IMR-90 (cell line): ENCODE results near the gene GABPB2. TPM values are rescaled to one million over a fixed set of nuclear protein-coding genes. Genes with fewer than 3 reads are reported as not detected.

ENCODE experiments used
- ATAC-seq: fragments of 200-7000 bp; cut with Tn5 transposase; 2 replicates; pipeline ENCODE4 v1.9.1; 2020; ENCODE audit warnings: low read depth, mild to moderate bottlenecking, moderate library complexity
- BruUV-seq: library from RNA; stranded (reverse); fragments of 400-500 nt; replicated peaks from 2 replicates; lab custom pipeline; 2021; lab: Mats Ljungman, UMichigan
- CTCF ChIA-PET: fragments of 300-600 bp; formaldehyde crosslinking; extraction: SDS; loops from one replicate; lab custom pipeline; 2021; ENCODE audit warnings: antibody characterized with exemption; lab: Yijun Ruan, JAX
- POLR2A ChIA-PET: fragments of 300-600 bp; sonication (Branson Sonifier 250); formaldehyde crosslinking; loops from one replicate; lab custom pipeline; 2022; ENCODE audit warnings: antibody characterized with exemption; ENCODE audit not compliant: unreplicated experiment; lab: Charles Lee
- DNase-seq: peaks from one replicate; pipeline ENCODE4 v3.0.0; 2013
- H2AFZ ChIP-seq: replicated peaks from 2 replicates; pipeline ENCODE3; 2013; ENCODE audit warnings: low read length, mild to moderate bottlenecking; ENCODE audit not compliant: poor library complexity
- H2AK5ac ChIP-seq: 2 replicates; pipeline ENCODE4 v1.6.1; 2013; ENCODE audit warnings: low read depth, low read length, inconsistent platforms
- H2AK9ac ChIP-seq: replicated peaks from 2 replicates; pipeline ENCODE3; 2013; ENCODE audit warnings: mild to moderate bottlenecking, low read depth, low read length, moderate library complexity; ENCODE audit not compliant: poor library complexity
- H2BK120ac ChIP-seq: 2 replicates; pipeline ENCODE4 v1.6.1; 2013; ENCODE audit warnings: low read depth, low read length, inconsistent platforms
- H2BK15ac ChIP-seq: 3 replicates; pipeline ENCODE4 v1.6.1; 2013; ENCODE audit warnings: low read depth, low read length, inconsistent platforms
- H2BK20ac ChIP-seq: 2 replicates; pipeline ENCODE4 v1.6.1; 2013; ENCODE audit warnings: low read depth, mild to moderate bottlenecking, inconsistent platforms, low read length, moderate library complexity
- H2BK5ac ChIP-seq: 2 replicates; pipeline ENCODE4 v1.6.1; 2013; ENCODE audit warnings: mild to moderate bottlenecking, low read depth, low read length, inconsistent platforms; ENCODE audit not compliant: poor library complexity, severe bottlenecking
- H3K14ac ChIP-seq: replicated peaks from 2 replicates; pipeline ENCODE4 v1.6.1; 2013; ENCODE audit warnings: low read depth, low read length, inconsistent platforms
- H3K18ac ChIP-seq: 2 replicates; pipeline ENCODE4 v1.6.1; 2013; ENCODE audit warnings: low read depth, low read length, control low read depth
- H3K23ac ChIP-seq: 2 replicates; pipeline ENCODE4 v1.6.1; 2013; ENCODE audit warnings: low read depth, low read length, inconsistent platforms
- H3K27ac ChIP-seq: 2 replicates; pipeline ENCODE4 v1.5.1; 2013; ENCODE audit warnings: mild to moderate bottlenecking, control low read depth, low read length; ENCODE audit not compliant: insufficient read depth
- H3K27me3 ChIP-seq: 2 replicates; pipeline ENCODE4 v1.6.1; 2013; ENCODE audit warnings: low read length; ENCODE audit not compliant: control insufficient read depth, insufficient read depth
- H3K36me3 ChIP-seq: 2 replicates; pipeline ENCODE4 v1.6.1; 2013; ENCODE audit warnings: low read length, mixed read lengths; ENCODE audit not compliant: control insufficient read depth, insufficient read depth
- H3K4ac ChIP-seq: 2 replicates; pipeline ENCODE4 v1.6.1; 2013; ENCODE audit warnings: low read depth, low read length, inconsistent platforms
- H3K4me1 ChIP-seq: 2 replicates; pipeline ENCODE4 v1.6.1; 2013; ENCODE audit warnings: low read length, mixed read lengths; ENCODE audit not compliant: control insufficient read depth, insufficient read depth
- H3K4me2 ChIP-seq: 2 replicates; pipeline ENCODE4 v1.6.1; 2013; ENCODE audit warnings: low read depth, mild to moderate bottlenecking, control low read depth, low read length, moderate library complexity
- H3K4me3 ChIP-seq: 2 replicates; pipeline ENCODE4 v1.5.1; 2013; ENCODE audit warnings: low read depth, mild to moderate bottlenecking, control low read depth, low read length, moderate library complexity; ENCODE audit not compliant: insufficient read depth
- H3K56ac ChIP-seq: 2 replicates; pipeline ENCODE4 v1.6.1; 2013; ENCODE audit warnings: low read length, inconsistent platforms; ENCODE audit not compliant: insufficient read depth; ENCODE audit errors: extremely low read depth
- H3K79me1 ChIP-seq, 2 experiments: 2 replicates each; pipeline ENCODE4 v1.6.1; 2013; ENCODE audit warnings: low read length in 2 of 2, inconsistent platforms in 1 of 2, low read depth in 1 of 2
- H3K9ac ChIP-seq: 2 replicates; pipeline ENCODE4 v1.6.1; 2013; ENCODE audit warnings: low read depth, low read length, control low read depth
- H3K9me1 ChIP-seq: 2 replicates; pipeline ENCODE4 v1.6.1; 2013; ENCODE audit warnings: low read length, inconsistent platforms; ENCODE audit not compliant: insufficient read depth
- H3K9me3 ChIP-seq: 2 replicates; pipeline ENCODE4 v1.6.1; 2013; ENCODE audit warnings: low read length; ENCODE audit not compliant: control insufficient read depth, insufficient read depth
- H4K20me1 ChIP-seq: 2 replicates; pipeline ENCODE4 v1.6.1; 2013; ENCODE audit warnings: low read length, inconsistent platforms; ENCODE audit not compliant: insufficient read depth
- H4K5ac ChIP-seq: 2 replicates; pipeline ENCODE4 v1.6.1; 2013; ENCODE audit warnings: mild to moderate bottlenecking, low read depth, low read length, control low read depth
- H4K8ac ChIP-seq, 2 experiments: 2 replicates each; pipeline ENCODE4 v1.6.1; 2013; ENCODE audit warnings: low read depth in 2 of 2, low read length in 2 of 2, control low read depth in 1 of 2, inconsistent platforms in 1 of 2
- H4K91ac ChIP-seq: 2 replicates; pipeline ENCODE4 v1.6.1; 2013; ENCODE audit warnings: low read depth, low read length, inconsistent platforms; ENCODE audit not compliant: insufficient read depth
- BHLHE40 ChIP-seq: fragments of 150-350 bp; IDR thresholded peaks from 2 replicates; pipeline ENCODE4 v1.6.1; 2016; ENCODE audit warnings: mild to moderate bottlenecking, low read depth, low read length
- CHD1 ChIP-seq: IDR thresholded peaks from 2 replicates; pipeline ENCODE4 v1.6.1; 2012; ENCODE audit warnings: low read depth, low read length, improper control_type of control experiment
- FOS ChIP-seq: fragments of 150-350 bp; IDR thresholded peaks from 2 replicates; pipeline ENCODE4 v1.6.1; 2016; ENCODE audit warnings: low read depth, low read length
- MAFK ChIP-seq: IDR thresholded peaks from 2 replicates; pipeline ENCODE4 v1.6.1; 2012; ENCODE audit warnings: low read depth, low read length, improper control_type of control experiment
- MAZ ChIP-seq: IDR thresholded peaks from 2 replicates; pipeline ENCODE4 v1.6.1; 2012; ENCODE audit warnings: low read depth, mild to moderate bottlenecking, low read length, improper control_type of control experiment, moderate library complexity, borderline replicate concordance
- MXI1 ChIP-seq: IDR thresholded peaks from 2 replicates; pipeline ENCODE4 v1.6.1; 2012; ENCODE audit warnings: low read depth, mild to moderate bottlenecking, low read length, moderate library complexity, borderline replicate concordance
- NFE2L2 ChIP-seq: fragments of 150-350 bp; IDR thresholded peaks from 2 replicates; pipeline ENCODE4 v1.6.1; 2016; ENCODE audit warnings: low read depth, mild to moderate bottlenecking, low read length
- POLR2A ChIP-seq: IDR thresholded peaks from 2 replicates; pipeline ENCODE4 v1.6.1; 2012; ENCODE audit warnings: mild to moderate bottlenecking, low read depth, low read length
- RAD21 ChIP-seq: IDR thresholded peaks from 2 replicates; pipeline ENCODE4 v1.6.1; 2012; ENCODE audit warnings: low read length, improper control_type of control experiment
- RCOR1 ChIP-seq: IDR thresholded peaks from 2 replicates; pipeline ENCODE4 v1.6.1; 2012; ENCODE audit warnings: mild to moderate bottlenecking, low read length, improper control_type of control experiment; ENCODE audit not compliant: insufficient replicate concordance
- RFX5 ChIP-seq: IDR thresholded peaks from 2 replicates; pipeline ENCODE4 v1.8.0; 2012; ENCODE audit warnings: low read depth, mild to moderate bottlenecking, low read length, moderate library complexity
- SMC3 ChIP-seq: fragments of 150-350 bp; IDR thresholded peaks from 2 replicates; pipeline ENCODE4 v1.6.1; 2016; ENCODE audit warnings: low read depth, mild to moderate bottlenecking, antibody characterized with exemption, low read length, moderate library complexity
- WGBS, 2 experiments: methylation state at CpG; one replicate each; pipeline versions ENCODE4 v1.1.5 to v1.1.7; 2013; ENCODE audit warnings: missing lambda C conversion rate in 2 of 2; ENCODE audit not compliant: insufficient read length in 1 of 2; ENCODE audit errors: extremely low coverage in 2 of 2; 5-methylcytosine and 5-hydroxymethylcytosine counted together
- dilution Hi-C: fragments of 300-500 bp; cut with HindIII; formaldehyde crosslinking; loops from one replicate; pipeline ENCODE4 v1.14.3; 2018; ENCODE audit warnings: low sequenced_read_pairs; ENCODE audit not compliant: unreplicated experiment
- in situ Hi-C: fragments of 300-500 bp; cut with MboI; formaldehyde crosslinking; loops from 3 replicates; pipeline ENCODE4 v1.14.3; 2019; ENCODE audit warnings: low sequenced_read_pairs, inconsistent platforms, mixed read lengths
- intact Hi-C: fragments of 100-400 bp; cut with micrococcal nuclease; formaldehyde crosslinking; loops from 2 replicates; pipeline ENCODE4 v1.10.0; 2022
- polyA plus RNA-seq, 3 experiments: library from polyadenylated mRNA; depleted of rRNA; stranded (reverse); fragments of >200 nt; gene quantifications; 2 replicates each; pipeline ENCODE4 v1.2.3, GENCODE V29; 2012; ENCODE audit warnings: low replicate concordance in 1 of 3
- total RNA-seq: library from RNA; depleted of rRNA; stranded (reverse); fragments of >200 nt; gene quantifications from 2 replicates; pipeline ENCODE4 v1.2.3, GENCODE V29; 2012
- TF ChIP-seq, protein P1 (sequence below): fragments of 150-350 bp; IDR thresholded peaks from 2 replicates; pipeline ENCODE4 v1.6.1; 2017; ENCODE audit warnings: mild to moderate bottlenecking, antibody characterized with exemption, low read length, low read depth
- TF ChIP-seq, protein P2 (sequence below): fragments of 150-350 bp; IDR thresholded peaks from 2 replicates; pipeline ENCODE4 v1.6.1; 2016; ENCODE audit warnings: low read depth, mild to moderate bottlenecking, low read length, moderate library complexity, borderline replicate concordance
- TF ChIP-seq, protein P3 (sequence below): conservative IDR thresholded peaks from 2 replicates; pipeline ENCODE4 v1.5.1; 2012; ENCODE audit warnings: mild to moderate bottlenecking, low read depth, low read length, improper control_type of control experiment

The GABPB2 gene
- total and polyA plus RNA-seq, 2 of the 4 experiments (the other 2 are of a cell fraction) = 7.5 to 12.9 TPM

DNA sequence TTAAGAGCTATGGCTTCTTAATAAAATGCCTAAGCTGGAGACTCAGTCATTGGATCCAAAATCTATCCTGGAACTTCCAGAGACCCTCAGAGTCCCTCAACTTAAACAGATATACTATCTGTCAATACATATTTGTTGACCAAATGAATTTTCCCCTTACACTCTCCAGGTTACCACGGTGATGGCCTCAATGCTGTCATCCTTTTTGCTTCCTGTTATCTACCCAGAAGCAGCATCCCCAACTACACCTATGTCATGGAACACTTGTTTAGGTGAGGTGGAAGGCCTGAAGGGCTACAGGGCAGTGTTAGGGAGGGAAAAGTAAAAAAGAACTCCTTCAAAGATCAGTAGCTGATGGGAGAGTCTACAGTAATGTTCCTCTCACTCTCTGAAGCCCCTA is 27.4 kb upstream of the GABPB2 start:
- CTCF ChIA-PET = no interaction called here
- BruUV-seq = no TSS peak

More for the DNA sequence above, 27.4 kb upstream of the GABPB2 start:
- in situ Hi-C loops = no loop called here
- intact Hi-C loops = no loop called here
- Histone ChIP-seq H2AK5ac (no peak overlapping the region), H3K4ac (no peak overlapping the region), H4K20me1 (no peaks in the 10 kb centered on the region), H2AFZ (no peak overlapping the region), H4K5ac (no peak overlapping the region), H3K9me1 (no peaks in the 10 kb centered on the region), H3K27me3 (no peaks in the 10 kb centered on the region), H3K79me1 (peaks cover 0 to 4% of the 10 kb centered on the region in 2 experiments; a peak in 2 of 4 replicates), H3K36me3 (no peaks in the 10 kb centered on the region), H3K27ac (no peak overlapping the region), H4K91ac (no peak overlapping the region), H2BK20ac (no peak overlapping the region), H3K23ac (no peak overlapping the region), H3K4me3 (no peak overlapping the region), H2AK9ac (no peak overlapping the region), H3K18ac (no peak overlapping the region), H2BK120ac (no peak overlapping the region), H2BK5ac (no peak overlapping the region), H4K8ac (no peak overlapping the region), H3K9ac (no peak overlapping the region), H3K4me1 (peaks cover 2% of the 10 kb centered on the region), H3K14ac (no peak overlapping the region), H3K9me3 (no peaks in the 10 kb centered on the region), H2BK15ac (no peak overlapping the region), H3K4me2 (no peak overlapping the region), H3K56ac (no peak overlapping the region)
- no CpG with 5 or more reads among the region's 1 CpG for WGBS, 2 experiments
- TF ChIP-seq SMC3 (no peak), POLR2A (no peak), NFE2L2 (no peak), CHD1 (no peak), RCOR1 (no peak), FOS (no peak), MAZ (no peak), BHLHE40 (no peak), MXI1 (no peak), MAFK (no peak), RFX5 (no peak), RAD21 (no peak)
- TF ChIP-seq, protein P1, sequence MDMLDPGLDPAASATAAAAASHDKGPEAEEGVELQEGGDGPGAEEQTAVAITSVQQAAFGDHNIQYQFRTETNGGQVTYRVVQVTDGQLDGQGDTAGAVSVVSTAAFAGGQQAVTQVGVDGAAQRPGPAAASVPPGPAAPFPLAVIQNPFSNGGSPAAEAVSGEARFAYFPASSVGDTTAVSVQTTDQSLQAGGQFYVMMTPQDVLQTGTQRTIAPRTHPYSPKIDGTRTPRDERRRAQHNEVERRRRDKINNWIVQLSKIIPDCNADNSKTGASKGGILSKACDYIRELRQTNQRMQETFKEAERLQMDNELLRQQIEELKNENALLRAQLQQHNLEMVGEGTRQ = no peak
- TF ChIP-seq, protein P2, sequence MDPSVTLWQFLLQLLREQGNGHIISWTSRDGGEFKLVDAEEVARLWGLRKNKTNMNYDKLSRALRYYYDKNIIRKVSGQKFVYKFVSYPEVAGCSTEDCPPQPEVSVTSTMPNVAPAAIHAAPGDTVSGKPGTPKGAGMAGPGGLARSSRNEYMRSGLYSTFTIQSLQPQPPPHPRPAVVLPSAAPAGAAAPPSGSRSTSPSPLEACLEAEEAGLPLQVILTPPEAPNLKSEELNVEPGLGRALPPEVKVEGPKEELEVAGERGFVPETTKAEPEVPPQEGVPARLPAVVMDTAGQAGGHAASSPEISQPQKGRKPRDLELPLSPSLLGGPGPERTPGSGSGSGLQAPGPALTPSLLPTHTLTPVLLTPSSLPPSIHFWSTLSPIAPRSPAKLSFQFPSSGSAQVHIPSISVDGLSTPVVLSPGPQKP = no peak
- TF ChIP-seq, protein P3, sequence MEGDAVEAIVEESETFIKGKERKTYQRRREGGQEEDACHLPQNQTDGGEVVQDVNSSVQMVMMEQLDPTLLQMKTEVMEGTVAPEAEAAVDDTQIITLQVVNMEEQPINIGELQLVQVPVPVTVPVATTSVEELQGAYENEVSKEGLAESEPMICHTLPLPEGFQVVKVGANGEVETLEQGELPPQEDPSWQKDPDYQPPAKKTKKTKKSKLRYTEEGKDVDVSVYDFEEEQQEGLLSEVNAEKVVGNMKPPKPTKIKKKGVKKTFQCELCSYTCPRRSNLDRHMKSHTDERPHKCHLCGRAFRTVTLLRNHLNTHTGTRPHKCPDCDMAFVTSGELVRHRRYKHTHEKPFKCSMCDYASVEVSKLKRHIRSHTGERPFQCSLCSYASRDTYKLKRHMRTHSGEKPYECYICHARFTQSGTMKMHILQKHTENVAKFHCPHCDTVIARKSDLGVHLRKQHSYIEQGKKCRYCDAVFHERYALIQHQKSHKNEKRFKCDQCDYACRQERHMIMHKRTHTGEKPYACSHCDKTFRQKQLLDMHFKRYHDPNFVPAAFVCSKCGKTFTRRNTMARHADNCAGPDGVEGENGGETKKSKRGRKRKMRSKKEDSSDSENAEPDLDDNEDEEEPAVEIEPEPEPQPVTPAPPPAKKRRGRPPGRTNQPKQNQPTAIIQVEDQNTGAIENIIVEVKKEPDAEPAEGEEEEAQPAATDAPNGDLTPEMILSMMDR = no peak
- dilution Hi-C loops = no loop called here
- no peak for ATAC-seq
- no peak for DNase-seq
- POLR2A ChIA-PET = no interaction called here
